Measurements from ENCODE around the gene ACOX2. TPM values are rescaled to one million over a fixed set of nuclear protein-coding genes. Genes with fewer than 3 reads are reported as not detected.

The ACOX2 gene
- total RNA-seq, 2 experiments from 2014 or later: not detected

DNA sequence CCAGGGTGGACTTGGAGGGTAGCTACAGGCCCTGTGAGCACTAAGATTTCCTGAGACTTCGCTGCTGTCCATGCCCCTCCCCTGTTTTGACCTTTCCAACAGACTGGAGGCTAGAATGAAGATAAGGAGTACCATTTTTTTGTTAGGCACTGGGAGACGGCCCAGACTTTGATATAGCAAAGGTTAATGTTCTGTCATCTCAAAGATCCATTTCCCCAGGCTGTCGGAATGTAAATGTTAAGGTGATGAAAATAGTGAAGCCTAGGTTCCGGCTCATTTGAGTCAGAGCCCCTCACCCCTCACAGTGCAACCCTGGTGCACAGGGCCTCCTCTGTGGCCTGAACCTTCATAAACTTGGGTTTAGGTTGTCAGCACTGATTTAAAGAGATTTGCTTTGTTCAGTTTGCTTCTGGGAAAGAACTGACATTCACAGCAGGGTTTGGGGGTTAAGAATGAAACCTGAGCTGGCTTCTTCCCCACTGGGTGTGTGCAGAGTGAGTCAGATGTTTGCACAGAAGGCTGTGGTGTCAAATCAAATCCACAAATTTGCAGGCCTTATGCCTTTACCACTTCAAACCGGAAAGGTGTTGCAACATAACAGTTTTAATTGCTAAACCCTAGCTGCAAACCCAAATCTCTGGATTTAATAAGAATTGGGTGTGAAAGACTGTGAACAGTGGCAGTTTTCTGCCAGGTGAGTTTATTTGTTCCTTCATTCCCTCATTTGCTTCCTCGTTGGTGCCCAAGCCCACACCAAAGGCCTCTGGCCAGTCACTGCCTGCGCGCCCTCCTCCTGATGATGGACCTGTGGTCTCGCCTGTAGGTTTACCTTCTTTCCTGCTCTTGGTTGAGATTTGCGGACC, 65.7 kb downstream of the ACOX2 start:
- intact Hi-C loops (cut with micrococcal nuclease; ENCODE audit: unreplicated experiment): no loop called here
- H2AFZ ChIP-seq (ENCODE audit: low read length): no peak overlapping the region; the same call in 1 of the 2 replicates
- POLR2A ChIA-PET: interaction anchor here (0.6 to 1.2 kb wide), 3 partner anchors 82 to 136 kb away, joined by 3 to 5 read pairs (median 5); no protein-coding TSS in a partner anchor

DNA sequence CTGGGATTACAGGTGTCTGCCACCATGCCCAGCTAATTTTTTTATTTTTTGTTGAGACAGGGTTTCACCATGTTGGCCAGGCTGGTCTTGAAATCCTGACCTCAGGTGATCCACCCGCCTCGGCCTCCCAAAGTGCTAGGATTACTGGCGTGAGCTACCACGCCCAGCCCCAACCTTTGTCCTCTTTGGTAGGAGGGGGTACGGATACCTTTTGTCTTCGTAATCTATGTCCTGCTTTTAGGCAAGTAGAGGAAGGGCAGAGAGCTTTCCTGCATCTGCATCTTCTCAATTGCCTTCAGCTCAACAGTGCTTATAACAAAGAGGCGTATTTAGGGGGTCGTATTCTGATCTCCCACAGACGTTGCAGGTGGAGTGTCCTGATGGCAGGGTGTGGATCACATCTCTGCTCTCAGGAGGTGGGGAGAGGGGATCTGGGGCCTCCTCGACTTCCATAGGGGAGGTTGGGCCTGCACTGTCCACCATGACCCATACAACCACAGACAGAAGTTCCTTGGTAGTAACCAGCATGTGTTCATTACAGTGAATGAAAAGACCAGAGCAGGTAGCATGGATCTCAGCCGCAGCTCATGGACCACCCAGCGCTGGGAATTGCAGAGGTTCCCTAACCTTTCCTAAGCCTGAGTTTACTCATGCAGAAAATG, 66.5 kb downstream of the ACOX2 start:
- ChIA-PET CTCF (ENCODE audit: unreplicated experiment) (no interaction called here), POLR2A (interaction anchor here (0.5 to 1.2 kb wide), 4 partner anchors 17 to 148 kb away, joined by 3 to 5 read pairs (median 3); no protein-coding TSS in a partner anchor)
- H3K4me3 ChIP-seq (ENCODE audit: low read depth, low read length, poor library complexity, severe bottlenecking): no peak overlapping the region
- no TSS peak for BruUV-seq (replicated peaks)
- H2AFZ ChIP-seq (ENCODE audit: low read length): no peak overlapping the region
- H4K20me1 ChIP-seq (ENCODE audit: insufficient read depth, low read length): no peaks in the 10 kb centered on the region
- intact Hi-C loops (cut with micrococcal nuclease; ENCODE audit: unreplicated experiment): no loop called here
- peaks cover 15% of the 10 kb centered on the region for H3K4me1 ChIP-seq (ENCODE audit: insufficient read depth, low read length, poor library complexity, severe bottlenecking)
- DNase-seq (ENCODE audit: low spot score): no peak
- no peaks in the 10 kb centered on the region for H3K9me3 ChIP-seq (ENCODE audit: low read length)
- no peaks in the 10 kb centered on the region for H3K79me2 ChIP-seq (ENCODE audit: insufficient read depth, low read depth, low read length)
- no peaks in the 10 kb centered on the region for H3K9me2 ChIP-seq (ENCODE audit: insufficient read depth, low read length)
- TF ChIP-seq CTCF (conservative IDR thresholded peaks at IDR 0.05; ENCODE audit: low read length) (no peak), EZH2phosphoT487 (IDR thresholded peaks at IDR 0.05; ENCODE audit: borderline replicate concordance, low read depth, low read length) (no peak)
- no peaks in the 10 kb centered on the region for H3K36me3 ChIP-seq (ENCODE audit: insufficient read depth, low read length)
- H3K4me2 ChIP-seq (ENCODE audit: low read length): no peak overlapping the region
- no peak overlapping the region for H3K27ac ChIP-seq (ENCODE audit: low read depth, low read length, poor library complexity, severe bottlenecking)

More for the DNA sequence above, 65.7 kb downstream of the ACOX2 start:
- Histone ChIP-seq H3K36me3 (ENCODE audit: insufficient read depth, low read length) (no peaks in the 10 kb centered on the region), H4K20me1 (ENCODE audit: insufficient read depth, low read length) (no peaks in the 10 kb centered on the region), H3K4me2 (ENCODE audit: low read length) (no peak overlapping the region), H3K4me3 (ENCODE audit: low read depth, low read length, poor library complexity, severe bottlenecking) (no peak overlapping the region), H3K79me2 (ENCODE audit: insufficient read depth, low read depth, low read length) (no peaks in the 10 kb centered on the region), H3K27ac (ENCODE audit: low read depth, low read length, poor library complexity, severe bottlenecking) (no peak overlapping the region), H3K9me3 (ENCODE audit: low read length) (no peaks in the 10 kb centered on the region), H3K4me1 (ENCODE audit: insufficient read depth, low read length, poor library complexity, severe bottlenecking) (peaks cover 21% of the 10 kb centered on the region), H3K9me2 (ENCODE audit: insufficient read depth, low read length) (no peaks in the 10 kb centered on the region)
- CTCF ChIA-PET (ENCODE audit: unreplicated experiment): no interaction called here
- no TSS peak for BruUV-seq (replicated peaks)
- DNase-seq (ENCODE audit: low spot score): no peak
- no peak for TF ChIP-seq EZH2phosphoT487 (IDR thresholded peaks at IDR 0.05; ENCODE audit: borderline replicate concordance, low read depth, low read length)
- TF ChIP-seq CTCF (conservative IDR thresholded peaks at IDR 0.05; ENCODE audit: low read length): no peak
